Upper lobe of right lung (tissue), 1 donor: ENCODE data around the gene AXL. TPM values are rescaled to one million over a fixed set of nuclear protein-coding genes. Genes with fewer than 3 reads are reported as not detected.

Experiments
- ATAC-seq: fragments of 200-7000 bp; cut with Tn5 transposase; one replicate; pipeline ENCODE4 v1.9.1; 2020; ENCODE audit warnings: mild to moderate bottlenecking, moderate library complexity
- DNase-seq: peaks from one replicate; pipeline ENCODE4 v3.0.0-alpha.2; 2020
- H3K27ac ChIP-seq: fragments of 200-600 bp; one replicate; pipeline ENCODE4 v1.8.0; 2022
- H3K27me3 ChIP-seq: fragments of 200-600 bp; one replicate; pipeline ENCODE4 v1.8.0; 2022; ENCODE audit warnings: mild to moderate bottlenecking
- H3K36me3 ChIP-seq: fragments of 200-600 bp; one replicate; pipeline ENCODE4 v1.8.0; 2022
- H3K4me1 ChIP-seq: fragments of 200-600 bp; one replicate; pipeline ENCODE4 v1.8.0; 2022
- H3K4me3 ChIP-seq: fragments of 200-600 bp; one replicate; pipeline ENCODE4 v1.8.0; 2022; ENCODE audit warnings: mild to moderate bottlenecking
- H3K9me3 ChIP-seq: fragments of 200-600 bp; one replicate; pipeline ENCODE4 v1.8.0; 2022
- intact Hi-C: fragments of 100-400 bp; cut with DNase I; formaldehyde crosslinking; loops from one replicate; pipeline ENCODE4 v1.11.0; 2022
- total RNA-seq: library from RNA; stranded (reverse); fragmentation: NEBNext Ultra II Directional; extraction: Animal tissue kit (Norgen Biotek cat#: 25700); gene quantifications from one replicate; pipeline ENCODE4 v1.2.1, GENCODE V29; 2021
- TF ChIP-seq, protein P1 (sequence below): fragments of 200-600 bp; IDR thresholded peaks from one replicate; pipeline ENCODE4 v1.8.0; 2022; ENCODE audit warnings: antibody characterized with exemption
- donor health status: DM: no; HTN: yes; CAD: no; lungs with severe emphysema.

Gene AXL
- total RNA-seq, 1 donor from 2014 or later, result 59.1 TPM

DNA sequence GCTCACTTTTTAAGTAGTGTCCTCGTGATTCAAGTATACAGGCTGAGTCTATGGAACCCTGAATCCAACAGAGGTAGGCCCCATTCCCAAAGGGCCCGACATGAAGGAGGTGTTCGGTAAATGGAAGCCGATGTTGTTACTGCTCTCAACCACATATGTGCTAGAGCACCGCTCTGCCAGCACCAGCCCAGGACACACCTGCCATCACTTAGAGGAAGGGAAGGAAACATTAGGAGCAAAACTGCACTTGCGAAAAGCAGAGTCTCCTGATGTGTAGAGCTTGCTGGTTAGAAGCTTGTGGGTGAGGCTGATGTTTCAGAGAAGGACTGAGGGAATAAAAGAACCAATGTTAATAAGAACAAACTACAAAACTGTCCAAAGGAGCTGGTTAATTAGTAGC lies 81.5 kb downstream of the AXL start:
- Histone ChIP-seq H3K9me3 (no peaks in the 10 kb centered on the region), H3K27me3 (no peaks in the 10 kb centered on the region), H3K36me3 (peaks cover 76% of the 10 kb centered on the region), H3K27ac (peak overlapping the region; percentile 82), H3K4me3 (no peak overlapping the region), H3K4me1 (peaks cover 56% of the 10 kb centered on the region)
- DNase-seq (peak; percentile 7), ATAC-seq (no peak)
- intact Hi-C loops, result no loop called here
- TF ChIP-seq, protein P1, sequence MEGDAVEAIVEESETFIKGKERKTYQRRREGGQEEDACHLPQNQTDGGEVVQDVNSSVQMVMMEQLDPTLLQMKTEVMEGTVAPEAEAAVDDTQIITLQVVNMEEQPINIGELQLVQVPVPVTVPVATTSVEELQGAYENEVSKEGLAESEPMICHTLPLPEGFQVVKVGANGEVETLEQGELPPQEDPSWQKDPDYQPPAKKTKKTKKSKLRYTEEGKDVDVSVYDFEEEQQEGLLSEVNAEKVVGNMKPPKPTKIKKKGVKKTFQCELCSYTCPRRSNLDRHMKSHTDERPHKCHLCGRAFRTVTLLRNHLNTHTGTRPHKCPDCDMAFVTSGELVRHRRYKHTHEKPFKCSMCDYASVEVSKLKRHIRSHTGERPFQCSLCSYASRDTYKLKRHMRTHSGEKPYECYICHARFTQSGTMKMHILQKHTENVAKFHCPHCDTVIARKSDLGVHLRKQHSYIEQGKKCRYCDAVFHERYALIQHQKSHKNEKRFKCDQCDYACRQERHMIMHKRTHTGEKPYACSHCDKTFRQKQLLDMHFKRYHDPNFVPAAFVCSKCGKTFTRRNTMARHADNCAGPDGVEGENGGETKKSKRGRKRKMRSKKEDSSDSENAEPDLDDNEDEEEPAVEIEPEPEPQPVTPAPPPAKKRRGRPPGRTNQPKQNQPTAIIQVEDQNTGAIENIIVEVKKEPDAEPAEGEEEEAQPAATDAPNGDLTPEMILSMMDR, result no peak

DNA sequence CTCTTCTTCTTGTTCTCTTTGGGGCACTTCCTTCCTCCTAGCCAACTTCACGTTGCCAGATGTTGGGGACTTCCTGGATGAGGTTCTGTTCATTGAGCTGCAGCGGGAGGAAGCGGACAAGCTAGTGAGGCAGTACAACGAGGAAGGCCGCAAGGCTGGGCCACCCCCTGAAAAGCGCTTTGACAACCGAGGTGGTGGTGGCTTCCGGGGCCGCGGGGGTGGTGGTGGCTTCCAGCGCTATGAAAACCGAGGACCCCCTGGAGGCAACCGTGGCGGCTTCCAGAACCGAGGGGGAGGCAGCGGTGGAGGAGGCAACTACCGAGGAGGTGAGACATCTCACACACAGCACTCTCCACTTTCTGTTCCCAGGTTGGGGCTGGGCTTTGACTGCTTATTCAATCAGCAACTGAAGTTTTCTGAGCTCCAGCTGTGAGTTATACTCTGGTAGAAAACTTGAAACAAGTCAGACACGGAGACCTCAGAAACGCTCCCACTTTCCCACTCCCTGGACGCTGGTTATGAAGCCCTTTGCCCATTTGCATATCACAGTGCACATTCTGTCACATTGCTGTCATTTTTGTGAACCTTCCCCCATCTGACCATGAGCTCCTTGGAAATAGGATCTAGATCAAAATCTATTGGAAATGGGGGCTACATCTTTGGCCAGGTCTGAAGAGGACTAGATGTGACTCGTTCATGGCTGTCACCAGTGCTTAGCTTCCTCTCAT lies 83.8 kb downstream of the AXL start:
- TF ChIP-seq, protein P1, result no peak
- H3K9me3 ChIP-seq, result no peaks in the 10 kb centered on the region
- no peak for ATAC-seq
- intact Hi-C loops, result no loop called here
- DNase-seq, result peak; percentile 69
- H3K4me3 ChIP-seq, result no peak overlapping the region
- no peak overlapping the region for H3K27ac ChIP-seq
- H3K4me1 ChIP-seq, result peaks cover 44% of the 10 kb centered on the region
- no peaks in the 10 kb centered on the region for H3K27me3 ChIP-seq
- H3K36me3 ChIP-seq, result peaks cover 82% of the 10 kb centered on the region

DNA sequence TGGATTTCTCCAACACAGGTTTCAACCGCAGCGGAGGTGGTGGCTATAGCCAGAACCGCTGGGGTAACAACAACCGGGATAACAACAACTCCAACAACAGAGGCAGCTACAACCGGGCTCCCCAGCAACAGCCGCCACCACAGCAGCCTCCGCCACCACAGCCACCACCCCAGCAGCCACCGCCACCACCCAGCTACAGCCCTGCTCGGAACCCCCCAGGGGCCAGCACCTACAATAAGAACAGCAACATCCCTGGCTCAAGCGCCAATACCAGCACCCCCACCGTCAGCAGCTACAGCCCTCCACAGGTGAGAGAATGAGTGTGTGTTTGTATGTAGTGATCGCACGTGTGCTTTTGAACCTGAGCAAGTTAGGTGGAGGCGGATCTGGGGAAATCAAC lies 84.9 kb downstream of the AXL start:
- ATAC-seq (no peak), DNase-seq (peak; percentile 59)
- H3K9me3 ChIP-seq, result no peaks in the 10 kb centered on the region
- peaks cover 84% of the 10 kb centered on the region for H3K36me3 ChIP-seq
- H3K4me1 ChIP-seq, result peaks cover 44% of the 10 kb centered on the region
- no peaks in the 10 kb centered on the region for H3K27me3 ChIP-seq
- TF ChIP-seq, protein P1, result no peak
- no peak overlapping the region for H3K27ac ChIP-seq
- intact Hi-C loops, result no loop called here
- no peak overlapping the region for H3K4me3 ChIP-seq

DNA sequence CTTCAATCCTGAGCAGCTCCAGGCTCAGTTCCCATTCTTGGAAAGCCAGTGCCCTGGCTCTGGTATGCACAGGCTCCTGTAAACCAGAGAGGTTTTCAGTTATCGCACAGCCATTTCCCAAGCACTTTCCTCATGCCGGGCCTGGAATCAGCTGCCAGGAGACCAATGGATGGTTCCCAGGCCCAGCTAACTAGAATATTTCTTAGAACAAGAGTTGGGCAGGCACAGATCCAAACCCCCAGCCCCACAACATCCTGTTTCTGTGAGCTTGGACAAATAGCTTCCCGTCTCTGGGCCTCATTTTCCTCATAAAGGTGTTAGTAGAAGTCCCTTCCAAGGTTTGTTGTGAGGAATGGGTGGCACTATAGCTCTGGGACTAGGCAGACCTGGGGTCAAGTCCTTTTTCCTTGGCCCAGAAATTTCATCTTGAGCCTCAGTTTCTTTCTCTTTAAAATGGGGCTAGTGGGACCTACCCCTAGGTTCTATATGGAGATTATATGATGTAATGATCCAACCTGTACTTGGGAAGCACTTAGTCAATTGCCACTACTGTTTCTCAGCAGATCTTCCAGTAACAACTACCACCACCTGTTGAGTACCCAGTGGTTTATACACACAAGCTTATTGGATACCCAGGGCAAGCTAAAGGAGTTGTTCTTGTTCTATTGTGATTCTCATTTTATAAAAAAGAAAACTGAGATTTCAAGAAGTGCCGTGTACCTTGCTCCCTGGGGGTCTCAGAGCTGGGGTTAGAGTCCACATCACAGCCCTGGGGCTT lies 85.9 kb downstream of the AXL start:
- Histone ChIP-seq H3K27ac (no peak overlapping the region), H3K4me3 (no peak overlapping the region), H3K9me3 (no peaks in the 10 kb centered on the region), H3K4me1 (peaks cover 40% of the 10 kb centered on the region), H3K36me3 (peaks cover 81% of the 10 kb centered on the region), H3K27me3 (no peaks in the 10 kb centered on the region)
- intact Hi-C loops, result no loop called here
- DNase-seq (peak; percentile 21), ATAC-seq (no peak)
- TF ChIP-seq, protein P1, result no peak

DNA sequence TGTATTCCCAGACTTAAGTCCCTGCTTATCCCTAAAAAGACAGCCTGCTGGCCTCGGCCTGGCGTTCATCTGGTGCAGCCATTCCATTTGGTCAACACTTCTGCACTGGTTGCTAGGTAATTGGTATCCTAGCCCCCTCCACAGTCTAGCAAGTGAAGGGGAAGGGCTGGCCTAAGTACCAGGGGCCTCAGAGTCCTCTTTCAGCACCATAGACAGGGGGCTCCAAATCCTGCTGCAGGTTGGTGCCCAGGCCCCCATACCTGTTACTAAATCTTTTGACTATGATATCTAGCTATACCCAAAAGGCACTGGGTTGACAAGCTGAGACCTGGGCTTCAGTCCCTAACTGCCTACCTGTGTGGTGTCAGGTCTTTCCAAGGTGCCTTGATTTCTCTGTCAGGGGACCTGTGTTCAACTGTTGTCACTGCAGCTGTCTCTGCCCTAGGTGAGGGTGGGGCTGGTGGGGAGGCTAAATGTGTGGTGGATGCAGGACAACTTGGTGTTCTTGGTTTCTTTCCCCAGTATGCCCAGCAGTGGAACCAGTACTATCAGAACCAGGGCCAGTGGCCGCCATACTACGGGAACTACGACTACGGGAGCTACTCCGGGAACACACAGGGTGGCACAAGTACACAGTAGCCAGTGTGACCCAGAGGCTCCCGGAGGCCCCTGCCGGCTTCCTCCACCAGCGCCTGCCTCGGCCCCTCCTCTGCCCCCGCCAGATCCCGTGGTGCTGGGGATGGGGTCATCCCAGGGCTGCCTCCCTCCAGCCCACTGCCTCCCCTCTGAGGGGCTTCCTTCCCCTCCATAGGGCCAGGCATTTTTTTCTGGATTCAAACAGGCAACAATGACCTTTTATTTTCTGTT lies 87.1 kb downstream of the AXL start:
- Histone ChIP-seq H3K27me3 (no peaks in the 10 kb centered on the region), H3K36me3 (peaks cover 69% of the 10 kb centered on the region), H3K4me1 (peaks cover 34% of the 10 kb centered on the region), H3K4me3 (no peak overlapping the region), H3K27ac (peak overlapping the region; percentile 79), H3K9me3 (no peaks in the 10 kb centered on the region)
- ATAC-seq (no peak), DNase-seq (no peak)
- TF ChIP-seq, protein P1, result no peak
- intact Hi-C loops, result no loop called here
